IPS-NIHi11 (cell line): ENCODE results near the gene FOXO6.

Experiments used
- DNase-seq: peaks from one replicate; pipeline ENCODE4 v3.0.0; 2012; ENCODE audit warnings: mixed read lengths, low spot score

The FOXO6 gene

DNA sequence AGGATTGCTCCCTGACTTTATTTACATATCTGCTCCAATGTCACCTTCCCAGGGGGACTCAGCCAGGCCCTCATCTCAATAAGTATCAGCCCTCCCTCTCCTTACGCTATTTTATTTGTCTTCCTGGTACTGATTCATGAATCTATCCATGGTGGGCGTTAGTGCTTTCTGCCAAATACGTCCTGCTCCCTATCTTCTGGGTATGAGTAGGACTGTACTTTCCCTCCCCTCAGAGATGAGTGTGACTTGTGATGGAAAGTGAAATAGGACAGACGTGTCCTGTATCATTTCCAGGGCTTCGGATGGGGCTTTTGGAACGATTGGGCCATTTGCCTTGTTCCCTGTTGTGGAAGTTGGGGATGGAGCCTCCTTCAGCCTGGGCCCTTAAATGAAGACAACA lies 47.5 kb downstream of the FOXO6 start:
- no peak for DNase-seq

DNA sequence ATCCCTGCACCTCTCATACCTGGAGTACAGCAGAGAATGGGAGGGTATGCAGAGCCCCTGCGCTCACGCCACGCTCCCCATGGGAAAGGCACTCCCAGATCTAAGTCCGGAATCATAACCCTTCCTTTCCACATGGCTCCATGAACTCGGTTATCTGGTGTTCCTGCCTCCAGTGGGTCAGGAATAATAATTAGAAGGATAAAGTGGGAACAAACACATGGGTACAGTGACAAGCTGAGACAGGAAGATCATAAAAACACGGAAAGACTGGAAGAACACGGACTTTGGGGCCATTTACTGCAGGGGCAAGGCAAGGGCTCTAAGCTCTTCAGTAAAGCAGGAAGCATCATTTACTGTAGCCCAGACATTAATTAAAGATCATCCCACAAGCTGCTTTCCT lies 48.6 kb downstream of the FOXO6 start:
- no peak for DNase-seq

DNA sequence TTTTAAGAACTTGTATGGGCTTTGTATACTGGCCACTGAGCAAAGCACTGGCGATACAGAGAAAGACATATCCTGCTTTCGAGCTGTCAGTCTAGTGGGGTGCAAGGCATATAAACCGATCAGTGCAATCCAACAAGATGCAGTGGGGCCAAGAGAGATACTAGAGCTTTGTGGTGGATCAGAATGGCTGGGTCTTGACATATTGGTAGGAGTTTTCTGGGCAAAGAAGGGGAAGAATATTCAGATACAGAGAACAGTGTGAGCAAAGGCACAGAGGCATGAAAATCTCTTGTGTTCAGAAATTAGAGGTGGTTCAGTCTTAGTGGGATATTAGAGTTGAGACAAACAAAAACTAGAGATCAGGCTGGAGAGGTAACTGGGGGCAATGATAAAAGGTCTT lies 49.2 kb downstream of the FOXO6 start:
- no peak for DNase-seq

DNA sequence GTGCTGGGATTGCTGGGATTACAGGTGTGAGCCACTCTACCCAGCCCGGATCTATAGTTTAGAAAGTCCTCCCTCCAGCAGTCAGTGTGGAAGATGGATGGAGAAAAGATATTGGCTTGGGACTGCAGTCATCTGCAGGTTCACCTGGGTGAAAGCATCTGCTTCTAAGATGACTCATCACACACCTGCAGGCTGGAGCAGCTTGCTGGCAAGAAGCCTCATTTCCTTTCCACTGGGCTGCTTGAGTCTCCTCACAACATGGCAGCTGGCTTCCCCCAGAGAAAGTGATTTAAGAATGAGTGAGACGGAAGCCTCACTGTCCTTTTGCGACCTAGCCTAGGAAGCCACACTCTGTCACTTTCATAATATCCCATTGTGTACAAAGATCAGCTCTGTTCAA lies 50.0 kb downstream of the FOXO6 start:
- DNase-seq: no peak

DNA sequence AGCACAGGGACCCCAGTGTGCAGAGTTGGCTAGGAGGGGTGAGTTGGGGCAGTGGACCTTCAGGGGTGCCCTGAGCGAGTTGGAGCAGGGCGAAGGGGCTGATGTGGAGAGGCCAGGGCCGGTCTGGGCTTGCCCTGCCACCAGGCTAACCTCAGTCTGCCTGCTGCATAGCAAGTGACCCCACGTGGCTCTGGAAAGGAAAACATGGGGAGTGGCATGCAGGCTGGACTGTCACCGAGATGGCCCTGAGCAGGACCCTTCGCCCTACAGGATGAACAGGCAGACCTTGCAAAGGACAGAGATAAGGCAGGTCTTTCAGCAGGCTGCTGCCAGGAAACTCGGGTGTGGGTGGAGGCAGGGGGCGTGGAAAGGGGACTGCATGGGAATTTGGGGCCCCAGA lies 51.5 kb downstream of the FOXO6 start:
- no peak for DNase-seq

DNA sequence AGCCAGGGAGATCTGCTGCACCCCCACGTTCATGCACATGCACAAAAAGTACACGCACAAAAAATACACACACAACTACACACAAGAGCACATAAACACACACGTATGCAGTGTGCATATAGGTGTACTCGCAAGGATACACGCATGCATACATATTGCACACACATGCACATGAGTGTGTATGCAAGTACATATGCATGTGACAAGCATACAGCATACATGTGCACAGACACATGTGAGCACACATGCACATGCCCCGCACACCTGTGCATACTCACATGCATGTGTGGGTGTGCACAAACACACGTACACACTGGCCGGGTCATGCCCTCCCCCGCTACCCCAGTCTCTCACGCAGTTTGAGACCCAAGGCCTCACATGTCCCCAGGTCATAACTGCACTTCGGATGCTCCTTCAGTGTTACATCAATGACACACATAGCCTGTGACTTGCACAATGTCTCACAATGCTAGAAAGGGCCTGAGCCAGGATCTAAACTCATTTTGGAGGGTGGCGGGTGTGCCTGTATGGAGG lies 52.6 kb downstream of the FOXO6 start:
- no peak for DNase-seq

DNA sequence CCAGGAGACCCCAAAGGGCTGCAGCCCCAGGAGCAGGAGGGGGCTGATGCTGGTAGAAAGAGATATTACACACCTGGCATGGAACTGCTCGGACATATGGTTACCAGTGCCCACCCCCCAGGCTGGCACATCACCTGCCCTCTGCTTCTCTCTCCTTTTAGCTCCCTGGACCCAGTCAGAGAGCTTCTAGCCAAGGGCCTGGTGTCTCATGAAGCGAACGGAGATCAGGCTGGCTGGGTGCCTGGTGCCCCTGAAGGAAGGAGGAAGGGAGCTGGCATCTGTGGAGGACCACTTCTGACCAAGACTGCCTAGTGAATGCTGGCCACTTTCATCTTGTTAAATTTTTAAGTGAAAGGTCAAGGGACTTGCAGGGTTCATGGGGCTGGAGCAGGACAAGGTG lies 53.1 kb downstream of the FOXO6 start:
- no peak for DNase-seq

DNA sequence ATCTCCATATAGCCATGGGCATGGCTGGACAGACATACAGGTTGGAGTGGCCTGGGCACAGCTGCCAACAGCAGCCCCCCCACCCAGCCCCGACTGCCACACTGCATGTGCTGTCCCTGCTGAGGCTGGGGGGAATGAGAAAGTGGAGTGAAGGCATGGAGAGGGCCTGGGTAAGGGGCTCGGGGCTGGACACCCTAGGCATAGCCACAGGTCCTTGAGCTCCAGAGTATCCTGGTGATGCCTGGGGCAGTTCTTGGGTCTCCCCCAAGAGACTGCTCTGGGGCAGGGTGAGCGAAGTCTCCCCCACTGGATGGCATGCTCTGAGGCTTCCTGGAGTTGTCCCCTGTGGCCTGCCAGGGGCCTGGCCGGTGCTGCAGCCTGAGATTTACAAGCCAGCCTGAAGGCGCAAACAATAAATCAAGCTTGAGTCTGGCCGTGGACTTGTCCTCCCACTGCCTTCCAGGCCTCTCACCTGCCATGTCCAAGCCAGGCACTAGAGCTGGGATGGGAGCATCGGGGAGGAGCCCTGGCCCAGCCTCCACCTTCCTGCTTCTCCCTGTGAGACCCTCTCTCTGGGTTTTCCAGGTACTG lies 53.6 kb downstream of the FOXO6 start:
- DNase-seq: no peak

DNA sequence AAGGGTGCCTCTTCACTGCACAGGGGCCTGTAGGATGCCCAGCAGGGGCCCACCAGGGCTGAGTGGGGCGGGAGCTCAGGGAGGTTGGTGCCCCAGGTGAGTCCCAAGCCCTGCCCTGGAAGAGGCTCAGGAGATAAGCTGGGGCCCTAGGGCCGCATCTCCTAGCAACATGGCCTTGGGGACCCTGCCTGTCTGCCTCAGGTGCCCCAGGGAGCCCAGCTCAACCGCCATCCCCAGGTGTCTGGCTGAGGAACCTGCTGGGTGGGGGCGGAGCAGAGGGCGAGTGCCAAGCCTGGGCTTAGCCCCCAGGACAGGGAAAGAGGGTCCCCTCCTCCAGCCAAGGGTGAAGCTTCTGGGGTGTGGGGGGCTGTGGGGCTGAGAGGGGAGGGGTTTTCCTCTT lies 54.8 kb downstream of the FOXO6 start:
- DNase-seq: no peak

DNA sequence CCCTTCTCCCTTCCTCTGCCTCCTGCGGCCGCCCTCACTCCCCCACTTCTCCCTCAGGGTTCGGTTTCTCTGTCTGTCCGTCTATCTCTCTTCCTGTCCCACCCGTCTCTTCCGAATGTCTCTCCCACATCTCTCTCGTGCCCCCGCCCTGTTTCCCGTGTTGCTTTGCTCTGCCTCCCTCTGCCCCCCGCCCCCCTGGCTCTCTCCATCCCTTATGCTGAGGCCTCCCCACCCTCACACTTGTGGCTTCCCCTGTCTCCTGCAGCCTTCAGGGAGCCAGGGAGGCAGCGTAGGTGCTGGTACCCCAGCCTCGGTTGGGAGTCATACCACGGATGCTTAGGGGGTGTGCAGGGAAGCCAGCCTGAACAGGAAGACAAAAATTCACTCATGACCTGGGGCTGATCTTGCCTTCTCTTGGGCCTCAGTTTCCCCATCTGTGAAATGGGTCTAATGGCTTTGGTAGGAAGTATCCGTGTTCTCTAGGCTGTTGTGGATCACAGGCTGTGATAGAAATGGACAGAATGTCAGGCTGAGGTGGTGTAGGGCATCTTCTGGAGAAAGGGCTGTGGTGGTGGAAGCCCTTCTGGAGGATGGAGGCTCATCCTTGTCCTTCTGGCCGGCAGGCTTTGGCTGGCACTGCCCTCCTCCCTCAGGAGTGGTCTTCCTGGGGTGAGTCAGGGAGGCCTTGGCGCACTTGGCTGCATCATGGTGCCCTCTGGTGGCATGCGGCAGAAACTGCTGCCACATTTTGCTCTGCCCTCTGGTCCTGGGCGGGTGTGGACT lies 55.5 kb downstream of the FOXO6 start:
- peak; percentile 89 for DNase-seq

DNA sequence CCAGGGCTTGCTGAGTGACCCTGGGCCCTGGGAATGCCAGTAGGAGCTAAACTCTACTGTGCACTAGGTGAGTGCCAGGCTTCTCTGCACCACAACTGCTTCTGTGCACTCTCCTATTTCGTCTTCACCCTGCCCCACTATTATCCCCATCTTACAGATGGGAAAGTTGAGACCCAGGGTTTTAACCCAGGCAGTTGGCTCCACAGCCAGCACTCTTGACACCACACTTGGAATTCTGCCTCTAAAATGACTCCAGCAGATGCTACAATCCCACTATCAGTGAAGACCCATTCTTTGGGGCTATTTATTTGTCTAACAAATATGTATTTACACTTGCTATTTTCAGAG lies 56.1 kb downstream of the FOXO6 start:
- DNase-seq: no peak

DNA sequence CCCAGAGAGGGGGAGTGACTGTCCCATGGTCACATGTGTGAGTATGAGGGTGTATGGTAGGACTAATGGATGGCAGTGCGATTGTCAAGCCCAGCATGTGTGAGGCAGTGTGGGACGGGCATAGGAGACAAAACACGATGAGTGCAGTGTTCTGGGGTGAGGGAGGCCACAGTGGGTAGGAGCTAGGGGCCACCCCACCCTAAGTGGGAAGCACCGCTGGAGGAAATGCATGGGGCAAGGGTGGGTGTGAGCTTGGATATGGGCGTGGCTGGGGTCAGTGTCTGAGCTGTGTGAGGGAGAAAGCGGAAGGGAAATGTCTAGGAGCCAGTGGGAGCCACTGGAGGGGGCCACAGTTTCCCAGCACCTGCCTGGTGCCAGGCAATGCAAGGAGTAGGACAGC lies 56.5 kb downstream of the FOXO6 start:
- DNase-seq: no peak

DNA sequence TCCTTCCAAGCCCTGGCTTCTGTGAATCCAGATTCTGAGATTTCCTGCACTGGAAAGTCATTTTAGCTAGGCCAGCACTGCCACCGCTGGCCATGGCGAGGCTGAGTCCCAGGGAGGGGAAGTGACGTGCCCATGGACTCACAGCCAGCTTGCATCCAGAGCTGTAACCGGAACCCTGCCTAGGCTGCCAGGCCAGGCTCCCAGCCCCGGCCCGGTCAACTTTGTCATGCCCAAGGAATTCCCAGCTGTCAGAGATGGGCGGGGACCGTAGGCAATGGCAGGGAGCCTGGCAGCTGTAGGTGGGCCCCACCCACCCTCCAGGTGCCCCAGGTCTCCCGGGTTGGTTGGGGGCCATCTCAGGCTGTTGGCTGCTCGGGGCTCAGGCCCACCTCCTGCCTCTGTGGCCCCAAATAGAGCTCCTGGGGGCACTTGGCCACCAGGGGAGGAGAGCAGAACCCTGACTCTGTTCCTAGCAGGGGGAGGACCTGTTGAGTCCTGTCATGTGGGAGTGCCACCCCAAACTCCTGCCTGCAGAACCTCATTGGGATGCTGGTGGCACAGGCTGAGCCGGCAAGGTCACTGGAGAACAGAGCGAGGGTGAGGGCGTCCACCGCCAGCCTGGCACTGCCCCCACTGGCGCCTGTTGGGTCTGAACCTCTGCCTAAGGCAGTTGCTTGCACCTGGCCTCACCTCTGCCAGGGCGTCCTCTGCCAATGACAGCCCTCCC lies 57.8 kb downstream of the FOXO6 start:
- DNase-seq: peak; percentile 73

DNA sequence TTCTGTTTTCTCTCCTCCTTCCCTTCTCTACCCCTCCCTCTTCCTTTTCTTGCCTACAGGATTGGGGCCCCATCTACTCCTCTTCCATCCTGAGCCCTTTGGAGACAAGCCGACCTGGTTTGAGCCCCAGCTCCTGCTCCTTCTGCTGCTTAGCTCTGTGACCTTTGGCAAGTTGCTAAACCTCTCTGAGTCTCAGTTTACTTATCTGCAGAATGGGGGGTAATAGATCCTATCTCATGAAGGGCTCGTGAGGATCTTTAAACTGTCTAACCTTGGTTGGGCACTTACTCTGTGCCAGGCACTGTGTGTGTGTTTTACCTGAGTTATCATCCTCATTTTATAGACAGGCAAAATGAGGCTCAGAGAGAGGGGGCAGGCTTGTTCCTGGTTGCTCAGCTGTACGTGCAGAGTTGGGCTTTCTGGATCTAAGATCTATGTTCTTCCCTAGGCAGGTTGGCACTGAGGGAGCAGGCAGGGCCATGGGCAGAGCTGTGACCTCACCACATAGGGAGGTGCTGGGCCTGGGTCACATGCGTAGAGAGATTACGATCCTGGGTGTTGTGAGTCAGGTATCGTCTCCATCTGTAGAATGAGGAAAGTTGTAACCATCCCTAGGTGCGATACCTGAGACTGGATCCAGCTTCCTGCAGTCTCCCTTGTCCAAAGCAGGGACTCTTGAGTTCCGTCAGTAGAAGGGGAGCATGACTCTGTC lies 58.5 kb downstream of the FOXO6 start:
- no peak for DNase-seq

DNA sequence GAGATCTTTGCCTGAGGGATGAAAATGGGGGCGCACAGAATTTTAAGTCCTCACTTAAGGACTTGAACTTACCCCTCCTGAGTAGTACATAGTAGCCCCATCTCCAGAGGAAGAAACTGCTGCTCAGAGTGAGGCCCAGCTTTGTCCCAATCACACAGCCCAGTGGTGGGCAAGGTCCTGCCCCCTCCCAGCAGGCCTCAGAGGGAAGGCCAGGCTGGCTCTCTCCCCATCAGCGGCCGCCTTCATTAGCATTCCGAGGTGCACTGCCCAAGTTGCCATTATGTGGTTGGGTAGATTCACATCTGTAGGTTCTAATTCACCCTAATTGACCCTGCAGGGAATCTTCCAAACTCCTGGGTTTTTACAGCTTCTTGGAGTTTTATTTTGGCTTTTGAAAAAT lies 59.1 kb downstream of the FOXO6 start:
- no peak for DNase-seq

DNA sequence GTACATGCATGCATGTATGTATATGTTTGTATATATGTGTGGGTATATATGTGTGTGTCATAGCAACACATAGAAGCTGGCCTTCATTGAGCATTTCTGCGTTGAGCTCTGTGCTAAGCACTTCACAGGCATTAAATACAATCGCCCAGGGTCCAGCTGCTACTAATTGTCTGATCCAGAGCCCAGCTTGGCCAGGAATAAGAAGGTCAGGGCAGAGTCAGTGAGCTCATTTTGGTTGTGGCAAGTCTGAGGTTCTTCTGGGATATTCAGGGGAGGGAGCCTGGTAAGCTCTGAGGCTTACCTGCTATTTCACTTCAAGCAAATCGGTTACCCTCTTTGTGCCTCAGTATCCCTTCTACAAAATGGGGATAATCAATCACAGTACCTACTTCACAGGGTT lies 59.6 kb downstream of the FOXO6 start:
- DNase-seq: no peak

DNA sequence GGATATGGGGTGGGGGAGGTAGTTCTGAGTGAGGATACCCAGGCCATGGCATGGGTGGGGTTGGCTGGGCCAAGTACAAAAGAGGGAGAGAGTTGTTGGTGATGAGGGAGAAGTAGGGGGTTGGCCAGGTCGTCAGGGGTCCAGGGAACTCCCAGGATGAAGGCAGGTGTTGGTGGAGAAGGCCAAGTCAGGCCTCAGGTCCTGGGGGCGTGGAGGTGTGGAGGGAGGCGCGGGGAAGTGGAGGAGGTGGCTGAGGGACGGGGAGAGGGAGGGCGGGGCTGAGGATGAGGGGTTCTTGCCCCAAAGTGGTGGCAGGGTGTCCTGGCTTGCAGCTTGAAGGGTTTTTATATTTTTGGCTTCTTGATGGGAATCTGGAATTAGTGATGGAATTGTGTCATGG lies 61.1 kb downstream of the FOXO6 start:
- DNase-seq: no peak

DNA sequence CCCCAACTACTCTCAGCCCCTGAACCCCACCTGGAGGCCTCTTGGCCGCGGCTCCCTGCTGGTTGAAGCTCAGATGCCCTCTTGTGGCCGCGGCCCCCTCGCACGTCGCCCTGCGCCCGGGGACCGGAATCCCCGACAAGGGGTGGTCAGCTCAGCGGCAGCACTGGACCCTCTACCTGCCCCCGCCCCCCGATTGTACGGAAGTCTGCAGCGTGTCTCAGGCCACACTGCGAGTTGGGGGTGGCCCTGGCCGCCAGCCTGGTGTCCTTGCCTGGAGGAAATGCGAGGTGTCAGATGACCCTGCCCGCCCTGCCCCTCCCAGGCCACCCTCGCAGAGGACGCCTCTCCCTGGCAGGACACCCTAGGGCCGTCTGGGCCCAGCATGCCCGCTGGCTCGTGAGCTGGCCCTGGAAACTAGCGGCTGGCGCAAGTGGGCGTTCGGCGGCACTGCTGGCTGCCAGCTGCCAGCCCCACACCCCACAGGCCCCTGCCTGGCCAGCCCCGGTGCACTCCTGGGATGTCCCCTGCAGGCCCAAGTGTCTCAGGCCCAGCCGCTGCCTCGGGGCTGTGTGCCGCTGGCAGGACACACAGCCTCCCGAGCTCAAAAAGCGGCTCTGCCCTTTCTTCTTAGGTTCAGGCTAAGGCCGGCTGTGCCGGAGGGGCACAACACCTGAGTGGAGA lies 62.4 kb downstream of the FOXO6 start:
- peak; percentile 81 for DNase-seq

DNA sequence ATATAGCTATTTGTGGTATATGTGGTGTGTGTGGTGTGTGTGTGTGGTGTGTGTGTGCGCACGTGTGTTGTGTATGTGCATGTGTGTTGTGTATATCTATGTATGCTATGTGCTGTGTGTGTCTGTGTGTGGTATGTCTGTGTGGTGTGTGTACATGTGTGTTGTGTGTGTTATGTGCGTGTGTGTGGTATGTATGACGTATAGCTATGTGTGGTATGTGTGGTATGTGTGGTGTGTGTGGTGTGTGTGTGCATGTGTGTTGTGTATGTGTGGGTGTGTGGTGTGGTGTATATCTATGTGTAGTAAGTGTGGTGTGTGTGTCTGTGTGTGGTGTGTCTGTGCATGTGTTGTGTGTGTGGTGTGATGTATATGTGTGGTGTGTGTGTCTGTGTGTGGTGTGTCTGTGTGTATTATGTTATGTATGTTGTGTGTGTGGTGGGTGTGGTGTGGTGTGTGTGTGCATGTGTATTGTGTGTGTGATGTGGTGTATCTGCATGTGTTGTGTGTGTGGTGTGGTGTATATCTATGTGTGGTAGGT lies 63.4 kb downstream of the FOXO6 start:
- no peak for DNase-seq

DNA sequence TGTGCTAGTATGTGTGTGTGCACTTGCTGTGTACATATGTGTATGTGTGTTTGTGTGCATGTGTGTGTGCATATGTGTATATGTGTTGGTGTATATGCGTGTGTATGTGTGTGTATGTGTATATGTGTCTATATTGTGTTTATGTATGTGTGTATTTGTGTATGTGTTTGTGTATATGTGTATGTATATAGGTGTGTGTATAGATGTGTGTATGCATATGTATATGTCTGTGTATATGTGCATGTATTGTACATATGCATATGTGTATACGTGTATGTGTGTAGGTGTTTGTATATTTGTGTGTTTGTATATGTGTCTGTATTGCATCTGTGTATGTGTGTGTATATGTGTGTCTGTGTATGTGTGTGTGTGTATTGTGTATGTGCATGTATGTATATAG lies 64.1 kb downstream of the FOXO6 start:
- no peak for DNase-seq

DNA sequence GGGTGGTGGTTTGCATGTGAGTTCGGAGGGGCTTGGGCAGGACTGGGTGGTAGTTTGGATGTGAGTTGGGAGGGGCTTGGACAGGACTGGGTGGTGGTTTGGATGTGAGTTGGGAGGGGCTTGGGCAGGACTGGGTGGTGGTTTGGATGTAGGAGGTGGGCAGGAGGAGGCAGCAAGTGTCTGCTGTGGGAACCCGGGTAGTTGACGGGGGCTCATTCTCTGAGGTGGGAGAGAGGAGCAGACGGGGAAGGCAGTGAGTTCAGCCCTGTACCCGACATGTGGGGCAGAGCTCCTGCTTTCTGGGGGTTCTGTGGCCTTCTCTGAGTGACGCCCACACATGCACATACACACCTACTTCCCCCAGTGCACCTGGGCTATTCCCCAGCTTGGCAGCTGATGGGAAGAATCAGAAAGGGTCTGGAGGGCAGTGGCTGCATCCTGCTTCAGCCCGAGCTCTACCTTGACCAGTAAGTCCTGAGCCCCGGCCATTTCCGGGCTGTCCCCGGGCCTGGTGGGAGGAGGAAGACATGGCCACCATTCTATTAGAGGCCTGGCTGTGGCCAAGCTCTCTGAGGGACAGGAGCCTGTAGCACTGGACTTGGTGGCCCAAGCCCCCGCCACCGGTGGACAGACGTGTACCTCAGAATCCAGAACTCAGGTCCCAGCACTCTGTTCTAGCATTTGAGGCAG lies 65.1 kb downstream of the FOXO6 start:
- no peak for DNase-seq
